ENCODE measurements around the gene LAD1.

Gene LAD1

DNA sequence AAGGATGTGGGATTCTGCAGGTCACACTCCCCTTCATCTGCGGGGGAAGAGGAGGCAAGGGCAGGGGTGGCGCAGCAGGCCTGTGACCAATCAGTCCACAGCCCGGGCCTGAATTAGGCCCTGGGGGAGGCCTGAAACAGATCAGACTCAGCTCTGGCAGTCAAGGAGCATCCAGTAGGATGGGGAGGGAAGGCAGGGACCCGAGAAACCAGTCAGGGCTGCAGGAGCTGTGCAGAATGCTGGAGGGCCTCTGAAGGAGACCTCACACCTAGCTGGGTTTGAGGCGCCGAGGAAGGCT, 34.4 kb downstream of the LAD1 start:
- no peak for DNase-seq (ENCODE audit: low read depth)
- TF ChIP-seq, protein P1, sequence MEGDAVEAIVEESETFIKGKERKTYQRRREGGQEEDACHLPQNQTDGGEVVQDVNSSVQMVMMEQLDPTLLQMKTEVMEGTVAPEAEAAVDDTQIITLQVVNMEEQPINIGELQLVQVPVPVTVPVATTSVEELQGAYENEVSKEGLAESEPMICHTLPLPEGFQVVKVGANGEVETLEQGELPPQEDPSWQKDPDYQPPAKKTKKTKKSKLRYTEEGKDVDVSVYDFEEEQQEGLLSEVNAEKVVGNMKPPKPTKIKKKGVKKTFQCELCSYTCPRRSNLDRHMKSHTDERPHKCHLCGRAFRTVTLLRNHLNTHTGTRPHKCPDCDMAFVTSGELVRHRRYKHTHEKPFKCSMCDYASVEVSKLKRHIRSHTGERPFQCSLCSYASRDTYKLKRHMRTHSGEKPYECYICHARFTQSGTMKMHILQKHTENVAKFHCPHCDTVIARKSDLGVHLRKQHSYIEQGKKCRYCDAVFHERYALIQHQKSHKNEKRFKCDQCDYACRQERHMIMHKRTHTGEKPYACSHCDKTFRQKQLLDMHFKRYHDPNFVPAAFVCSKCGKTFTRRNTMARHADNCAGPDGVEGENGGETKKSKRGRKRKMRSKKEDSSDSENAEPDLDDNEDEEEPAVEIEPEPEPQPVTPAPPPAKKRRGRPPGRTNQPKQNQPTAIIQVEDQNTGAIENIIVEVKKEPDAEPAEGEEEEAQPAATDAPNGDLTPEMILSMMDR (IDR thresholded peaks at IDR 0.05; ENCODE audit: low read length, missing control alignments) = no peak
- H3K4me3 ChIP-seq (replicated peaks; ENCODE audit: low read depth, low read length) = no peak overlapping the region

GRCh38 chr1:201363467-201363866, 35.7 kb downstream of the LAD1 start:
- no peak for DNase-seq (ENCODE audit: low read depth)
- no peak overlapping the region for H3K4me3 ChIP-seq (replicated peaks; ENCODE audit: low read depth, low read length)
- TF ChIP-seq, protein P1 (IDR thresholded peaks at IDR 0.05; ENCODE audit: low read length, missing control alignments) = no peak

DNA sequence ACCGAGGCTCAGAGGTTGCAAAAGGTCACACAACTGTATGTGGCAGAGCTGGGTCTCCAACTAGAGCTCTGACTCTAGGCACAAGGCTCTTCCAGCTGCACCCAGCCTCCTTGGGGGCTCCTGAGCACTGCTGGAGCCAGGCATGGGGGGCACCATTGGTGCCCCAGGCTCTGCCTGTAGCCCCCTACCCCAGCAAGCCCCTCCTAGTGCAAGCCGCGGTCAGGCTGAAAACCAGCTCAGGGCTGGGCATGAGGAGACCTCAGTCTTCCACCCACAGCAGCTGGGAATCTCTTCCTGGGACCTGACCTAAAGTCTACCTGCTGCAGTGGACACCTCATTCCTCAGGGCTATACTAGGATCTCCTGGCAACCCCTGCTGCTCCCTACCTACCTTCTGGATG, 36.2 kb downstream of the LAD1 start:
- no peak for DNase-seq (ENCODE audit: low read depth)
- no peak overlapping the region for H3K4me3 ChIP-seq (replicated peaks; ENCODE audit: low read depth, low read length)
- TF ChIP-seq, protein P1 (IDR thresholded peaks at IDR 0.05; ENCODE audit: low read length, missing control alignments) = no peak

DNA sequence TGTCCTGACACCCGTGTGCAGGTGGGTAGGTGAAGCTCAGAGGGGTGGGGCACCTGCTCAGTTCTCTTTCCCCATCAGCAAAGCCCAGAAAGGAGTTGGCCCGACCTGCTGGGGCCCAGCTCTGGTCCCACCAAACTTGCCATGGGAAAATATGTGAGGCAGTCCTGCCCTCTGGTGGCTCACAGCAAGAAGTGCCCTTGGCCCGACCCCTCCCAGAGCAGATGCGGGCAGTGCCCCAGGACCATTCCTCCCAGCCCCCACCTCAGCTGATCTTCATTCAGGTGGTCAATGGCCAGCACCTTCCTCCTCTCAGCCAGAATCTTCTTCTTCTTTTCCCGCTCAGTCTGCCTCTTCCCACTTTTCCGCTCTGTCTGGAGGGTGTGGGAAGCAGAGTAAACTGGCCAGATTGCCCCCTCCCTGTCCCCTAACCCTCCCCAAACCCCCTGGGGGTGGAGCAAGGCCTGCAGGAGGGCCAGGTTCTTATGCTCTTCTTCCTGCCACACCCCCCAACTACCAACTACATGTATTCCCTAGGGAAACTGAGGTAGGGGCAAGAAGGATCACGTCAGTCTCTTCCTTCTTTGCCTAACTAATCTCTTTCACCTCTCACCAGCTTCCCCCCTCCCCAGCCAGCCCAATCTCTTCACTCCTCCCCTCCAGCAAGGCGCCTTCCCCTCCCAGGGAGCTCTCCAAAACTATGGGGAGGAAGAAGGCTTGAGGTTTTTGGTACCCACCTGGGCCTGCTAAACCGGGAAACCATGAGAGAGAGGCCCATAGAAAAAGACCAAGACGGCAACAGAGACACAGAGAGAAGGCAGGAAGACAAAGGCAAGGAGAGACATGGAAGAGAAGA, 37.2 kb downstream of the LAD1 start:
- TF ChIP-seq, protein P1 (IDR thresholded peaks at IDR 0.05; ENCODE audit: low read length, missing control alignments) = peak; percentile 84
- no peak overlapping the region for H3K4me3 ChIP-seq (replicated peaks; ENCODE audit: low read depth, low read length)
- peak; percentile 46 for DNase-seq (ENCODE audit: low read depth)

- no peak for DNase-seq (ENCODE audit: low read depth)
- no peak overlapping the region for H3K4me3 ChIP-seq (replicated peaks; ENCODE audit: low read depth, low read length)
- TF ChIP-seq, protein P1 (IDR thresholded peaks at IDR 0.05; ENCODE audit: low read length, missing control alignments) = no peak
Observed at GRCh38 chr1:201360901-201361651, 38.0 kb downstream of the LAD1 start.

- DNase-seq (ENCODE audit: low read depth) = no peak
- TF ChIP-seq, protein P1 (IDR thresholded peaks at IDR 0.05; ENCODE audit: low read length, missing control alignments) = no peak
- H3K4me3 ChIP-seq (replicated peaks; ENCODE audit: low read depth, low read length) = no peak overlapping the region
Observed at GRCh38 chr1:201360486-201360885, 38.6 kb downstream of the LAD1 start.

Data from fibroblast of pulmonary artery (primary cell).